Dermis blood vessel endothelial cell (primary cell): ENCODE measurements around the gene ZDHHC14. TPM values are rescaled to one million over a fixed set of nuclear protein-coding genes. Genes with fewer than 3 reads are reported as not detected.

Experiments used
- DNase-seq: peaks from one replicate; pipeline ENCODE4 v3.0.0; 2010
- total RNA-seq: library from RNA; depleted of rRNA; stranded (reverse); fragments of >200 nt; gene quantifications from 2 replicates; pipeline ENCODE4 v1.2.3, GENCODE V29; 2014

ZDHHC14 gene
- total RNA-seq, 1 donor from 2014 or later = 32.8 TPM

GRCh38 chr6:157494132-157494710 is 113.2 kb downstream of the ZDHHC14 start:
- DNase-seq = no peak

GRCh38 chr6:157496534-157497095 is 115.6 kb downstream of the ZDHHC14 start:
- DNase-seq = peak; percentile 51

GRCh38 chr6:157497579-157497978 is 116.6 kb downstream of the ZDHHC14 start:
- no peak for DNase-seq

GRCh38 chr6:157498817-157499216 is 117.8 kb downstream of the ZDHHC14 start:
- no peak for DNase-seq

GRCh38 chr6:157500022-157500421 is 119.0 kb downstream of the ZDHHC14 start:
- DNase-seq = no peak

GRCh38 chr6:157503018-157503747 is 122.2 kb downstream of the ZDHHC14 start:
- no peak for DNase-seq

- DNase-seq = no peak
These were observed 125.0 kb downstream of the ZDHHC14 start for GRCh38 chr6:157505912-157506491.

- no peak for DNase-seq
These were observed 129.6 kb downstream of the ZDHHC14 start for GRCh38 chr6:157510323-157511188.

- DNase-seq = no peak
These were observed 130.8 kb downstream of the ZDHHC14 start for GRCh38 chr6:157511682-157512381.

GRCh38 chr6:157512382-157512682 is 131.3 kb downstream of the ZDHHC14 start:
- DNase-seq = no peak

- peak; percentile 32 for DNase-seq
These were observed 132.1 kb downstream of the ZDHHC14 start for GRCh38 chr6:157513004-157513603.

GRCh38 chr6:157513619-157514485 is 132.9 kb downstream of the ZDHHC14 start:
- DNase-seq = peak; percentile 90

GRCh38 chr6:157514659-157515496 is 133.9 kb downstream of the ZDHHC14 start:
- peak; percentile 98 for DNase-seq

GRCh38 chr6:157516319-157517026 is 135.5 kb downstream of the ZDHHC14 start:
- DNase-seq = no peak

GRCh38 chr6:157517601-157518359 is 136.8 kb downstream of the ZDHHC14 start:
- DNase-seq = no peak

GRCh38 chr6:157518397-157519250 is 137.6 kb downstream of the ZDHHC14 start:
- peak; percentile 79 for DNase-seq
